Peyer's patch (tissue), 4 donors: ENCODE results near the gene DISC1.

Source experiments
- POLR2A ChIP-seq, 2 donors: fragments of 450-650 bp; IDR thresholded peaks; one replicate each; pipeline ENCODE4 v1.5.1; 2017; ENCODE audit warnings: antibody characterized with exemption in 2 of 2, mild to moderate bottlenecking in 2 of 2, moderate library complexity in 2 of 2
- TF ChIP-seq, protein P1 (sequence below), 6 experiments: fragments of 450-650 bp in 4 of 6; fragments of 200-600 bp in 2 of 6; sonication (generic) in 1 of 6; IDR thresholded peaks; one replicate each; pipeline ENCODE4 v1.5.1; 2017 to 2019; ENCODE audit warnings: antibody characterized with exemption in 6 of 6, mild to moderate bottlenecking in 3 of 6, moderate library complexity in 1 of 6

DNA sequence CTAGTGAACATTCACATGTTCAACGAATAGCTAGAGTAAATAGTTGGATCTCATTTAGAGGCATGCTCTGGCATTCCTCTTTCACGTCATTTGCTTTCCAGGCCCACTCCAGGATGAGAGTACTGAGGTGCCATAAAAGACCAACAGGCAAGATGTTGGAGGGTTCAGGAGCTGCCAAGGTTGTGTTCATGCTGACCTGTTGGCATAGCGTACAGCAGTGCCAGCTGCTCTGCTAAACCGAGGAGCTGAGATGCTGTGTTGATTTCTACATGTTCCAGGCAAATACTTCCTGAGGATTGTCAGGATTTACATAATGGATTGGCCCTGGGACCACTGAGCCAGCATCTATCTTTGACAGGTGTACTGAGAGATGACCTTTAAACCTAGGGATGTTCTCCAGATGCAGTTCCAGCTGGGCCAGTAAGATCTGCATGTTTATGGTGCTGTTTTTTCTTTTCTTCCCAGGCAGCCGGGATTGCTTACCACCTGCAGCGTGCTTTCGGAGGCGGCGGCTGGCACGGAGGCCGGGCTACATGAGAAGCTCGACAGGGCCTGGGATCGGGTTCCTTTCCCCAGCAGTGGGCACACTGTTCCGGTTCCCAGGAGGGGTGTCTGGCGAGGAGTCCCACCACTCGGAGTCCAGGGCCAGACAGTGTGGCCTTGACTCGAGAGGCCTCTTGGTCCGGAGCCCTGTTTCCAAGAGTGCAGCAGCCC is 66.9 kb downstream of the DISC1 start:
- TF ChIP-seq, protein P1, sequence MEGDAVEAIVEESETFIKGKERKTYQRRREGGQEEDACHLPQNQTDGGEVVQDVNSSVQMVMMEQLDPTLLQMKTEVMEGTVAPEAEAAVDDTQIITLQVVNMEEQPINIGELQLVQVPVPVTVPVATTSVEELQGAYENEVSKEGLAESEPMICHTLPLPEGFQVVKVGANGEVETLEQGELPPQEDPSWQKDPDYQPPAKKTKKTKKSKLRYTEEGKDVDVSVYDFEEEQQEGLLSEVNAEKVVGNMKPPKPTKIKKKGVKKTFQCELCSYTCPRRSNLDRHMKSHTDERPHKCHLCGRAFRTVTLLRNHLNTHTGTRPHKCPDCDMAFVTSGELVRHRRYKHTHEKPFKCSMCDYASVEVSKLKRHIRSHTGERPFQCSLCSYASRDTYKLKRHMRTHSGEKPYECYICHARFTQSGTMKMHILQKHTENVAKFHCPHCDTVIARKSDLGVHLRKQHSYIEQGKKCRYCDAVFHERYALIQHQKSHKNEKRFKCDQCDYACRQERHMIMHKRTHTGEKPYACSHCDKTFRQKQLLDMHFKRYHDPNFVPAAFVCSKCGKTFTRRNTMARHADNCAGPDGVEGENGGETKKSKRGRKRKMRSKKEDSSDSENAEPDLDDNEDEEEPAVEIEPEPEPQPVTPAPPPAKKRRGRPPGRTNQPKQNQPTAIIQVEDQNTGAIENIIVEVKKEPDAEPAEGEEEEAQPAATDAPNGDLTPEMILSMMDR (IDR thresholded peaks at IDR 0.05), result no peak
- TF ChIP-seq POLR2A (IDR thresholded peaks at IDR 0.05), result no peak
